Type B pancreatic cell (in vitro differentiated cells): ENCODE results near the gene AFTPH. TPM values are rescaled to one million over a fixed set of nuclear protein-coding genes. Genes with fewer than 3 reads are reported as not detected.
"Not testable (repeated sequence)": the region's sequence is repeated elsewhere in the genome, so short reads cannot be mapped to it uniquely, and the experiment has no call there.

Experiments
- DNase-seq: peaks from one replicate; pipeline ENCODE4 v3.0.0; 2021; ENCODE audit warnings: mixed read lengths; ENCODE audit not compliant: unreplicated experiment; ENCODE audit errors: extremely low spot score
- H3K27ac Mint-ChIP-seq: 2 replicates; pipeline ENCODE4 v1.8.0; 2021; ENCODE audit warnings: mild to moderate bottlenecking, mixed read lengths
- H3K27me3 Mint-ChIP-seq: 2 replicates; pipeline ENCODE4 v1.8.0; 2021; ENCODE audit warnings: mixed read lengths
- H3K36me3 Mint-ChIP-seq: 2 replicates; pipeline ENCODE4 v1.8.0; 2021; ENCODE audit warnings: mixed read lengths
- H3K4me1 Mint-ChIP-seq: one replicate; pipeline ENCODE4 v1.8.0; 2021; ENCODE audit warnings: mixed read lengths; ENCODE audit not compliant: unreplicated experiment
- H3K4me3 Mint-ChIP-seq: 2 replicates; pipeline ENCODE4 v1.8.0; 2021; ENCODE audit warnings: mild to moderate bottlenecking, mixed read lengths
- H3K9me3 Mint-ChIP-seq: 2 replicates; pipeline ENCODE4 v1.8.0; 2021; ENCODE audit warnings: mixed read lengths
- CTCF ChIP-seq: fragments of 200-600 bp; sonication (generic); conservative IDR thresholded peaks from 2 replicates; pipeline ENCODE4 v1.5.0; 2021; ENCODE audit warnings: antibody characterized with exemption, mild to moderate bottlenecking
- total RNA-seq: library from RNA; stranded (reverse); gene quantifications from 2 replicates; pipeline ENCODE4 v1.2.1, GENCODE V29; 2021; ENCODE audit warnings: low replicate concordance

Gene AFTPH
- total RNA-seq, 1 donor from 2014 or later = 26.4 TPM

DNA sequence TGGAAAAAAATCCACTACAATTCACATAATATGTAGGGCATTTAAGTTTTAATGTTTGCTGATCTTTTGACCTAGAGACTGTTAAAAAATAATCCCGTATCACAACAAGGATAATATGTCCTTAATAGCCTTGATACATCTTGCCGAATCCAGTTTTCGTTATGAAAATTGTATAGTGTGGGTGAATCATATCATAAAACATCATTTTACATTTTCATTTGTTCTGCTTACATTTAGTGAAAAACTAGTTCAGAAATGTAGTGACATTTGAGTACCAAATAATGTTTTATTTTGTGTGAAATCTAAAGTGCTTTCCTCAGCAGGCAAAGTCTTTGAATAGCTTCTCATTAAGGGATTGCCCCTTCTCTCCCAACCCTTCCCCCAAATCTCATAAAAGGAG, 1.9 kb downstream of the AFTPH start:
- Mint-ChIP-seq H3K9me3 (no peaks in the 10 kb centered on the region), H3K36me3 (no peaks in the 10 kb centered on the region), H3K27ac (peak overlapping the region; percentile 97), H3K27me3 (no peaks in the 10 kb centered on the region), H3K4me3 (peak overlapping the region; percentile 99), H3K4me1 (peaks cover 23% of the 10 kb centered on the region)
- DNase-seq = no peak
- TF ChIP-seq CTCF = no peak

- H3K4me3 Mint-ChIP-seq, DNase-seq, H3K36me3 Mint-ChIP-seq, H3K9me3 Mint-ChIP-seq, H3K27me3 Mint-ChIP-seq, H3K27ac Mint-ChIP-seq: not testable (repeated sequence)
- peaks cover 31% of the 10 kb centered on the region for H3K4me1 Mint-ChIP-seq
These were observed 6.8 kb downstream of the AFTPH start for GRCh38 chr2:64530946-64531345.

GRCh38 chr2:64532030-64532429, 7.9 kb downstream of the AFTPH start:
- no peak overlapping the region for H3K27ac Mint-ChIP-seq
- DNase-seq = no peak
- H3K4me3 Mint-ChIP-seq = no peak overlapping the region
- peaks cover 24% of the 10 kb centered on the region for H3K4me1 Mint-ChIP-seq
- H3K36me3 Mint-ChIP-seq = no peaks in the 10 kb centered on the region
- no peaks in the 10 kb centered on the region for H3K9me3 Mint-ChIP-seq
- no peak for TF ChIP-seq CTCF
- H3K27me3 Mint-ChIP-seq = no peaks in the 10 kb centered on the region

DNA sequence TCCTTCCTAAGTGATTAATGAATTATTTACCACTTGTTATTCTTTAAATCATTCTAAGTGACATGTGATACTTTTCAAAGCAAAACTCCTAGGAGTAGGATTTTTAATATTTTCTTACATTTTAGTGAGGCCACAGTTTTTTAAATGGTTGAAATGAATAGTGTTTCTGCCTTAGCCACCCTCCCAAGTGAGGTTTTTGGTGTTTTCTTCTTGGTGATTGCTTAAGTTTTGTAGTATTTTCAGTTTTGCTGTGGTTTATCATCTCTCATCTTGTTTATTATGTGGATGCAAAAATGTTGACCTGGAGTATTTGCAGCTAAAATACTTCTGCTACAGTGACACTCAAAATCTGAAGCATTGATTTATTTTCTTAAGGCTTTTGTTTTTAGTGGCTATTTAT, 9.8 kb downstream of the AFTPH start:
- H3K4me3 Mint-ChIP-seq = no peak overlapping the region
- no peaks in the 10 kb centered on the region for H3K36me3 Mint-ChIP-seq
- DNase-seq = no peak
- H3K27me3 Mint-ChIP-seq = no peaks in the 10 kb centered on the region
- peaks cover 25% of the 10 kb centered on the region for H3K4me1 Mint-ChIP-seq
- H3K9me3 Mint-ChIP-seq = no peaks in the 10 kb centered on the region
- no peak overlapping the region for H3K27ac Mint-ChIP-seq
- TF ChIP-seq CTCF = no peak

DNA sequence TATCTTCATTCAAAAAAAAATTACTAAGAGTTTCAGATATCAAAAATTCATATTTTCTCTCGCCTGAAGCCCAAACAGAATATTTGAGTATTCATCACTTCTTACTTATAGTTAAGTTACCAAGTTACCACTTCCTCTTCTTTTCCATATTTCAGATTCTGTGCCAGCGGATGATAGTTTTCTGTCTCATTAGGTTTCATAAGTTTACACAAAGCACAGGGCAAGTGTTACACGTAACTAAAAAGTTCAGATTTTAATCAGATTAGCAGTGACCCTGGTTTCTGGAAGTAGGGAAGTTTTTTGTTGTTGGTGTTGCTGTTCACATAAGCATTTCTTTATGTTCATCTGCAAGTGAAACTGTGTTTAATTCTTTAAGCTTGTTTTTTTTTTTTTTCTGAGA, 10.2 kb downstream of the AFTPH start:
- Mint-ChIP-seq H3K27me3 (no peaks in the 10 kb centered on the region), H3K9me3 (no peaks in the 10 kb centered on the region), H3K4me1 (peaks cover 27% of the 10 kb centered on the region), H3K4me3 (no peak overlapping the region), H3K36me3 (no peaks in the 10 kb centered on the region), H3K27ac (no peak overlapping the region)
- TF ChIP-seq CTCF = no peak
- DNase-seq = no peak

- Mint-ChIP-seq H3K27me3 (no peaks in the 10 kb centered on the region), H3K27ac (no peak overlapping the region), H3K36me3 (no peaks in the 10 kb centered on the region), H3K9me3 (no peaks in the 10 kb centered on the region), H3K4me3 (no peak overlapping the region), H3K4me1 (peaks cover 33% of the 10 kb centered on the region)
- no peak for DNase-seq
- no peak for TF ChIP-seq CTCF
These were observed 10.9 kb downstream of the AFTPH start for GRCh38 chr2:64535024-64535423.
